Endothelial cell of hepatic sinusoid (primary cell): ENCODE measurements around the gene GPR152.
"Not testable (repeated sequence)": the region's sequence is repeated elsewhere in the genome, so short reads cannot be mapped to it uniquely, and the experiment has no call there.

Experiments
- in situ Hi-C: cut with HindIII; loops from 2 replicates; pipeline ENCODE4 v1.10.0; 2017; ENCODE audit warnings: low sequenced_read_pairs

The GPR152 gene

DNA sequence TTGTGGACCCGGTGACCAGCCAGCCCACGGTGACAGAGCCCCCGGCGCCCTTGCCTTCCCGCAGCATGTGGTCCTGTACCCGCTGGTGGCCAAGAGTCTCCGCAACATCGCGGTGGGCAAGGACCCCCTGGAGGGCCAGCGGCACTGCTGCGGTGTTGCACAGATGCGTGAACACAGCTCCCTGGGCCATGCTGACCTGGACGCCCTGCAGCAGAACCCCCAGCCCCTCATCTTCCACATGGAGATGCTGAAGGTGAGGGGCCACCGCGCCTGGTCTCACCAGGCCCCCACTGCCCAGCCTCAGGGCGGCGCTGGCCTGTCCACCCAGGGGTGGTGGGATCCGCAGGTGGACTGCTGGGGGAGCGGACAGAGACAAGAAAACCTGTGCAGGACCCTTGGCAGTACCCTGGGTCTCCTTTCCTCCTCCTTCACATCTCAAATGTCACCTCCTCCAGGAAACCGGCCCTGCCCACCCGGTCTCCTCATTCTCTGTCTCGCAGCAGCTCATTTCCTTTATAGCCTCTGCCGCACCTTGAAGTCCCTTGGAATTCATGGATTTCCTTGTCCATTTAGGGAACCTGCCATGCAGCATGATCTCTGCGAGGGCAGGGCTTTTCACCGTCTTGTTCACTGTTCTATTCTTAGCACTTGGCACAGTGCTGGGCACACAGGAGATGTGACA lies 36.8 kb upstream of the GPR152 start:
- in situ Hi-C loops, result no loop called here

DNA sequence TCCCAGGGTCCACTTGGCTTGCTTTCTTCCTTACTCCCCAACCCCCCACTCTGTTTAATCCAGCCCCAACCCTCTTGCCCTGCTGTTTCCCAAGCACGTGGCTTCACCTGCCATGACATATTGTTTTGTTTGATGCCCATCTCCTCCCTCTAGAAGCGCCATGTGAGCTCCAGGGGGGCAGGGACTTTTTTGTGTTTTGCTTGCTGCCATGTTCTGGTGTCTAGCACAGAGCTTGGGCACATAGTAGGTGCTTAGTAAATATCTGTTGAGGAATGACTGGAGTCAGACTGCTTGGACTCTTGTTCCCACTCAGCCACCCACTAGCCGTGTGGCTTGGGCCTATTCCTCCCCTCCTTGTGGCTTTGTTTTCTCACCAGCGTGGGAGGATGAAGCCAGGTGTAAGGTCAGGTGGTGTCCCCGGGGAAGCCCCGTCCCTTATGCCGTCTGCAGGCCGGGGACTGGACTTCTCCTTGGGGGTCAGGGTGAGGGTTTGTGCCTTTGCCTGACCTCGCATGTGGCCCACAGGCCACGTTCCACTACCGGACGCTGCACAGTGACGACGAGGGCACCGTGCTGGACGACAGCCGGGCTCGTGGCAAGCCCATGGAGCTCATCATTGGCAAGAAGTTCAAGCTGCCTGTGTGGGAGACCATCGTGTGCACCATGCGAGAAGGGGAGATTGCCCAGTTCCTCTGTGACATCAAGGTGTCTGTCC lies 34.1 kb upstream of the GPR152 start:
- in situ Hi-C loops, result no loop called here

DNA sequence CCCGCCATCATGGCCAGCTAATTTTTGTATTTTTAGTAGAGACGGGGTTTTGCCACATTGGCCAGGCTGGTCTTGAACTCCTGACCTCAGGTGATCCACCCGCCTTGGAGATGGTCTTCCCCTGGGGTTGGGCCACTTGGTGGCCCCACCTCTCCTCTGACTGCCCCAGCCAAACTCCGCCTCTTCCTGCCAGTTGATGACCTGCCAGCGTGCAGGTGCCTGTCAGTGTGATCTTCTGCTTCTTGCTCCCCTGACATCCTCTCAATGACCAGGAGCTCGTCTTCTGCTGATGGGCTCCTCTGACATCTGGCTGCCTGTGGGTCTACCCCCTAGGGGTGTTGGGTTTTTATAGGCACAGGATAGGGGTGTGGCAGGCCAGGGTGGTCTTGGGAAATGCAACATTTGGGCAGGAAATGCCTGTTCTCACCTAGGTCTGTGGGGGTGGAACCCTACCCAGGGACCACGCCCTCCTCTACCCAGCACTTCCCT lies 33.4 kb upstream of the GPR152 start:
- in situ Hi-C loops, result not testable (repeated sequence)

DNA sequence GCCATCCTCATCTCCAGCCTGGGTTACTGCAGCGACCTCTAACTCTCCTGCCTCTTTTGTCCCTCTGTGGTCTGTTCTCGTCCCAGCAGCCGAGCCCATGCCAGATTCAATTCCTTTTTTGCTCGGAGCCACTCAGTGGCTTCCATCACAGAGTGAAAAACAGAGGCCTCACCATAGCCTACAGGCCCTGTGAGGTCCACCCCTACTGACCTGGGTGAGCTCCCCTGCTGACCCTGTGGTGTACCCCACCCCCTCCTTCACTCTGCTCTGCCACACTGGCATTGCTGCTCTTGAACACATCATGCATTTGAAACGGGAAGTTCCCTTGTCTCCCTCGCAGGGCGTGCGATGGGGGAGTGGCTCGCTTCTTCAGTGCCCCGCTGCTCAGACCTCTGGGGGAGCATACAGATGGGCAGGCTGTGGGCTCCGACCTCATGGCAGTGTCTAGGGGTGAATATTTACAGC lies 32.4 kb upstream of the GPR152 start:
- in situ Hi-C loops, result no loop called here

DNA sequence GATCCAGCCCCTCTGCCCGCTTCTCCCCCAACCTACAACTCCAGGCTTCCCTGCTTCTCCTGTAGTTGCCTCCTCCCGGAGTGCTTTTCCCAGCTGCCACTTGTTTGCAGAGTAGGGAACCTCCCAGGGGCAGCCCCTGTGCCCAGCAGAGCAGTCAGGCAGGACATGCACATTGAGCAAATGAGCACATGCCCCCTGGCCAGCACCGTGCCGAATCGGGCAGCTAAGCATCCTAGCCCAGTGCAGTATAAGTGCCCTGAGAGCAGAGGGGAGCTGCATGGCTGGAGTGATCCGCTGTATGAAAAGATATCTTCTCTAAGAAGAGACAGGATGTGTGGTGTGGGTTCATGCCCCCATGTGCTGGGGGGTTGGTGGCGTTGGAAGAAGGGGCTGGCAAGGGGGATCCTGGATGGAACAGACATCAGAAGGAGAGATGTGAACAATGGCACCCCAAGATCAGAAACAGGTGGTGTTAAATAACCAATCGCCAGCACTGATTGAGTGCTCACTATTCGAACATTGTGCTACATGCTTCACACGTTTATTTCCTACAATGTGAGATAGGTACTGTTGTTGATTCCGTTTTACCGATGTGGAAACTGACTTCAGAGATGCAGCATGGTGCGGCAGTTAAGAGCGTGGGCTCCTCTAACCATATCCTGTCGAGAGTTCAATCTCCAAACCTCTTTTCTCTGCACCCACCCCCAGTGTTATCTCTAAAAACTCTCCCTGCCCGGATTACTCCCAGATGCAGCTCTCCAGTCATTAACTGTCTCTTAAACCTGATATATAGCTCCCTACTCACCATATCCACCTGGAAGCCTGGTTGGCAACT lies 31.5 kb upstream of the GPR152 start:
- in situ Hi-C loops, result no loop called here

DNA sequence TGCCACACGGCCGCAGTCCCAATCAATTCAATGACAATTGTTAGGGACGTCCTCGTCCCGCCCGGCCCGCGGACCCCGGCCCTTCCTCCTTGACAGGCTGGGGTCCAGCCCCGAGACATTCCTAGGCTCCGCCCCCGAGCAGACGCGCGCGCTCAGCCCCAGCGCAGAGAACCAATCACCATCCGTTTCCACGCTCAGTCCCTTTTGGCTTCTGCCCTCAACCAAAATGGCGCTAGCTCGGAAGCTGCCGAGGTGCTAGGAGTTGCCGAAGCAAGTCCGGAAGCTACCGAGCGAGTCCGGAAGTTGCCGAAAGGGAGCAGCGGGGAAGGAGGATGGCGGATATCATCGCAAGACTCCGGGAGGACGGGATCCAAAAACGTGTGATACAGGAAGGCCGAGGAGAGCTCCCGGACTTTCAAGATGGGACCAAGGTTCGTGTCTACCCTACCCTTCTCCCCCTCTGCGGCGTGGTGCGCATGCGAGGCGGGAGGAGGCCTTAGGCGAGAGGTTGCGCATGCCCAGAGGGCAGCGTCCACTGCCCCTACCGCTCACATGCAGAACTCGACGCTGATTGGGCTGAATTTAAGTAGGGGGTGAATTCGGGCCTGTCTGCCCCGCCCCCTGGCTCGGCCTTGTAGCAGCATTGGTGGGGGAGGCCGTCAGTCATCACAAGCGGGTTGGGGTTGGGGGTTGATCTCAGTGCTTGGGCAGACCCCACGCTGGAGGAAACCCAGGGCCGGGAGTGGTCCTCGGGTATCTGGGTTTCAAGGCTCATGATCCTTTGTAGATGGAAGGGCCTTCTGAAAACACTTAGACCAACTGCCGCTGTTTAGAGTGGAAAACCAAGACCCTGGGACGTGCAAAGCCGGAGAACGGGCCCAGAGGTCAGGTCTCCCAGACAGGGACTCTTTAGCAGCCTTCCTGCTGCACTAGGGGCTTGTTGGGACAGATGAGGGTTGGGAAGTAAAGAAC lies 30.6 kb upstream of the GPR152 start, which contains the start of gene AIP:
TSS of gene AIP (plus strand) at position 200 of the 972 bp plus-strand sequence. CDS start at position 333, 133 bp downstream.
- in situ Hi-C loops, result no loop called here

DNA sequence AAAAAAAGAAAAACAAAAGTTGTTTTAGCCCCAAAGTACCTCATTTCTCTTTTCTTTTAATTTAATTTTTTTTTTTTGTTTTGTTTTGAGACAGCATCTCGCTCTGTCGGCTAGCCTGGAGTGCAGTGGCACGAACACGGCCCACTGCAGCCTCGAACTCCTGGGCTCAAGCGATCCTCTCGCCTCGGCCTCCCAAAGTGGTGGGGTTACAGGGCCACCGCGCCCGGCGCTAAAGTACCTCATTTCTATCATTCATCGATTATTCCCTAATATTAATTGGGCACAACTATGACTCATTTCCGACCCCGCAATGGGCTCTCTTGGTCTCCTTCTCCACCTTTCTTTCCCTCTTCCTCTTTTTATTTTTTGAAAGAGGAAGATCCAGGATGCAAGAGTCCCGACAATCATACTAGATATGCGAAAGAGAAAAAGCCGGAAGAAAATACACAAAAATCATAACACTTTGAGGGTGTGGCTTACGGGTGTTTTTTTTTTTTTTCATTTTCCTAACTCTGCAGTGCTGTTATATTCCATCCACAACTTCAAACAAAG lies 29.8 kb upstream of the GPR152 start:
- in situ Hi-C loops, result no loop called here

DNA sequence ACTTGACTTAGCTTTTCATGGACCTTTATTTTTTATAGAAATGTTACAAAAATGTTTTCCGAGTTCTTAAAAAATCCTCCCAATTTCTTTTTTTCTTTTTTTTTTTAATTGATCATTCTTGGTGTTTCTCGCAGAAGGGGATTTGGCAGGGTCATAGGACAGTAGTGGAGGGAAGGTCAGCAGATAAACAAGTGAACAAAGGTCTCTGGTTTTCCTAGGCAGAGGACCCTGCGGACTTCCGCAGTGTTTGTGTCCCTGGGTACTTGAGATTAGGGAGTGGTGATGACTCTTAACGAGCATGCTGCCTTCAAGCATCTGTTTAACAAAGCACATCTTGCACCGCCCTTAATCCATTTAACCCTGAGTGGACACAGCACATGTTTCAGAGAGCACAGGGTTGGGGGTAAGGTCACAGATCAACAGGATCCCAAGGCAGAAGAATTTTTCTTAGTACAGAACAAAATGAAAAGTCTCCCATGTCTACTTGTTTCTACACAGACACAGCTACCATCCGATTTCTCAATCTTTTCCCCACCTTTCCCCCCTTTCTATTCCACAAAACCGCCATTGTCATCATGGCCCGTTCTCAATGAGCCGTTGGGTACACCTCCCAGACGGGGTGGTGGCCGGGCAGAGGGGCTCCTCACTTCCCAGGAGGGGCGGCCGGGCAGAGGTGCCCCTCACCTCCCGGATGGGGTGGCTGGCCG lies 25.0 kb upstream of the GPR152 start:
- in situ Hi-C loops, result not testable (repeated sequence)

DNA sequence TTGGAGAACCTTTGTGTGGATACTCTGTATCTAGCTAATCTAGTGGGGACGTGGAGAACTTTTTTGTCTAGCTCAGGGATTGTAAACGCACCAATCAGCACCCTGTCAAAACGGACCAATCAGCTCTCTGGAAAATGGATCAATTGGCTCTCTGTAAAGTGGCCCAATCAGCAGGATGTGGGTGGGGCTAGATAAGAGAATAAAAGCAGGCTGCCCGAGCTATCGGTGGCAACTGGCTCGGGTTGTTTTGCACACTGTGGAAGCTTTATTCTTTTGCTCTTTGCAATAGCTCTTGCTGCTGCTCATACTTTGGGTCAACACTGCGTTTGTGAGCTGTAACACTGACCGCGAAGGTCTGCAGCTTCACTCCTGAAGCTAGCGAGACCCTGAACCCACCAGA lies 24.2 kb upstream of the GPR152 start:
- in situ Hi-C loops, result not testable (repeated sequence)

DNA sequence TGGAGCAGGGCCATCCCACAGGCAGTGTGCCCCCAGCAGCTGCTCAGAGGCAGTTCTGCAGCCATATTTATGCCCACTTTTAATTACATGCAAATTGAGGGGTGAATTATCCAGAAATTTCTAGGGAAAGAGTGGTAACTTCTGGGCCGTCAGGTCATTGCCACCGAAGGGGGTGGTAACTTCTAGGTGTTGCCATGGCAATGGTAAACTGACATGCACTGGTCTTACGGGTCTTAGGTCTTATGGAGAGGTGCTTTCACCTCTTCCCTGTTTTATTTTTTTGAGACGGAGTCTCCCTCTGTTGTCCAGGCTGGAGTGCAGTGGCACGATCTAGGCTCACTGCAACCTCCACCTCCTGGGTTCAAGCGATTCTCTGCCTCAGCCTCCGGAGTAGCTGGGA lies 20.4 kb upstream of the GPR152 start:
- in situ Hi-C loops, result no loop called here

DNA sequence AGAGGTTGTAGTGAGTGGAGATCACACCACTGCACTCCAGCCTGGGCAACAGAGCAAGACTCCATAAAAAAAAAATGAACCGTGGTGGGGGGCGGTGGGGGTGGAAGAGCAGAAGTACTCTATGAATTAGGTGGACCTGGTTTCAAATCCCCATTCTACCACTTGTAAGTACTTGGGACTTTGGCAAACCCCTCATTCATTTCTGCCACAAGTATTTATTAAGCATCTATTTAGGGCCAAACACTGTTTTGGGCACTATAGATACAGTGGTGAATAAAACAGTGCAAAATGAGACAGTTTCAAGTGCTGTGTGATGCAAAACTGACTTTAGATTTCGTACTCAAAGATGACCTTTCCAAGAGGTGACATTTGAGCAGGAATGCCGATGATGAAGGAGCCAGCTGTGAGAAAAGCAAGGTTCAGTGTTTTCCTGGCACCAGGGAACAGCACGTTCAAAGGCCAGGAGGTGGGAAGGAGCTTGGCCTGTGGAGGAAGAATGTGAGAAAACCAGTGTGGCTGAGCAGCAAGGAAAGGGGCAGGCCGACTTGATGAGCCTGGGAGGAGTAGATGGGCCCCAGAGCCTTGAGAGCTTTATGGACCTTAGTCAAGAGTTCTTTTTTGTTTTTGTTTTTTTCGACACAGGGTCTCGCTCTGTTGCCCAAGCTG lies 17.9 kb upstream of the GPR152 start:
- in situ Hi-C loops, result no loop called here

DNA sequence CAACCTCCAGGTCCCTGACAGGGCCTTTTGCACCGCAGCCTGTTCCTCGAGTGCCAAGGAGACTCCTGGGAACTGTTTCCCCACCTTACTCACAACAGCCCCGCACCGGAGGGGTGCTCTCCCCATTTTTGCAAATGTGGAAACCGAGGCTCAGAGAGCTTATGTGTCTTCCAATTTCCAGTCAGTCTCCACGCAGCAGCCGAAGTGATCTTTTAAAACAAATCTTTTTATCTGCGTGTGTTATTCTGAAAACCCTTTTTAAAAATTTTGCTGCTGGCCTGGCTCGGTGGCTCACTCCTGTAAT lies 16.9 kb upstream of the GPR152 start:
- in situ Hi-C loops, result no loop called here

DNA sequence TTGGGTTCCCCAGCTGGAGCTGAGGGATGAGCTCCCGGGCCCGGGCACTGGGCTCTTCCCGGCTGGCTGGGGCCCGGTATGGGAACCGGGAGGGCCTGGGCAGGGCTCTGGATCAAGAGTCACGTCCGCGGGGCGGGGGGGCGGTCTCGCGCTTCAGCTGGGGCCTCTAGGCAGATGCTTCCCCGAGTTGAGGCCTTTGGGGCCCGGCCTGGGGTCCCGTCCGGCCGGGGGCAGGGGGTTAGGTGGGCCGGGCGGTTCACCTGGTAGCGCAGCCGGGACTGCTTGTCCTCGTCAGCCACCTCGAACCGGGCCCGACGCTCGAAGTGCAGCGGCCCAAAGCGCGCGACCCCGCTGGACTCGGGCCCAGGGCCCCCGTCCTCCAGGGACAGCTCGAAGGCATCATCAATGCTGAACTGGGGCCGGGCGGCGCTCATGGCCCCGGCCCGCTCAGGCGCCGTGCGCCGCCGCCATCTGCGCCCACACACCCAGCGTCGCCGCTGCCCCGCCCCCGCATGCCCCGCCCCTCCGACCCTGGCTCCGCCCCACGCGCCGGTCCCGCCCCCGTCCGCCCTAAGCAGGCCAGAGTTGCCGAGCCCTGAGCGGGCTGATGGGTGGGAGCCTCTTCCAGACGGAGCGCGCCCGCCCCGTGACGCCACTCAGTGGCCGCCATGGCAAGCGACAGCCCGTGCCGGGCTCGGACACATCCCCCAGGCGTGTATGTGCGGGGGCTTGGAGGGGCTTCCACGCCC lies 16.4 kb upstream of the GPR152 start, which contains the start of gene TMEM134:
TSS of gene TMEM134 (minus strand) at position 493 of the 749 bp plus-strand sequence. CDS start at position 434, 59 bp downstream.
- in situ Hi-C loops, result no loop called here

DNA sequence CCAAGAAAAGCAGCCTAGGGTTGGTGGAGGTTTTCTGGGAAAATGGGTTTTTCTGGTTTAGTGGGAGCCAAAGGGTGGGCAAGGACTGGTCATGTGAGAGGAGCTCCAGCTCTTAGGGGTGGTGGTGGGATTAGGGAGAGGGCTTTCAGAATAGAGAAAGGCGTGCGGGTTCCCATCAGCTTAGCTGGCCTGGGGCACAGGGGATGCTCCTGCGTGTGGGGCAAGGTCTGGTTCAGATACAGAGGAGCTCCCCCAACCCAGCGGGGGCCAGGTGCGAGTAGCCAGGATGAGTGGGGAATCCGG lies 15.9 kb upstream of the GPR152 start:
- in situ Hi-C loops, result no loop called here

DNA sequence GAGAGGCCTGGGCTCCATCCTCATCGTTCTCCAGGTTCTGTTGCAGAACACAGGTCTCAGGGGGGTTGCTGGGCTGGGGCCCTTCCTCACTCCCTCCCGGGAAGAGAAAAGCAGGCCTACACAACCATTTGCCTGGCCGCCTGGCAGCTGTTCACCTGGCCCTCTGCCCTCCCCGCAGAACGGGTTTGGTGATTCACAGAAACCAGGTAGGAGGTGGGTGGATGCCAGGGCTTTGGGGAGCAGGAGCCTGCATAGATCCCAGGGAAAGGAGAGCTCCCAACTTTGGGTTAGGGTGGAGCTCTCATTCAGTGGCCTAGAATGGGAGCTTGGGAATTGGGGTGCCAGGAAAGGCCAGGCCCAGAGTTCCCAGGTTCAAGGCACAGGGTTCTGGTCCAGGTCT lies 15.5 kb upstream of the GPR152 start:
- in situ Hi-C loops, result no loop called here

DNA sequence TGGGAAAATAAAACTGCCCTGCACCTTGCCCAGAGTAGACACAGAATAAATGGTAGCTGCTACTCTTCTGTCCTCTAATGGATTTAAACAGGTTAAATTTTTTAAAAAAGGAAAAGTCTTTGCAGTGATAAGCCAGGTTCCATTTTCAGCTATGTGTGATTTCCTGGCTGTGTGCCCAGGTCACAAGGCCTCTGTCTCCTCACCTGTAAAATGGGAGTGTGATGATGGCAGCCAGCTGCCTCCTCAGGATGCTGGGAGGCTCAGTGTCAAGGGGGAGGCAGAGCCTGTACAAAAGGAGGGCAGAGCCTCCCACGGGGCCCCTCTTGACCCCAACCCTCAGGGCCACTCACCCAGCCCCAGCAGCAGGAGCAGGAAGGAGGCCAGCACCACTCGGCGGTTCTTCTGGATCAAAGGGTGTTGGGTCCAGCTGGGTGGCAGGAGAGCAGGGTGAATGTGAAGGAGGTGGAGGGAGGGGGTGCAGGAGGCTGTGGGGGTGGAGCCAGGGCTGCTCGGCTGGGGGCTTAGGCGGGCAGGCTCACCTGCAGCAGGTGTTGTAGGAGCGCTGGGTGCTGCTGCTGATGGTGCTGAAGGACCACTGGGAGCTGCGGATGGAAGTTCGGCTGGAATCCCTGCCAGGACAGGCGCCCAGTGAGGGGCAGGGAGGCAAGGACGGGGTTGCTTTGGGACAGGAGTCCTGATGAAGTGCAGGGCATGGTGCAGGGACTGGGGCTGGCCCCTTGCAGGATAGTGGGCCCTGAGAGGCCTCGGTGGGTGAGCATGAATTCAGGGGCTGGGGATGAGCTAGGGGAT lies 14.6 kb upstream of the GPR152 start:
- in situ Hi-C loops, result no loop called here

DNA sequence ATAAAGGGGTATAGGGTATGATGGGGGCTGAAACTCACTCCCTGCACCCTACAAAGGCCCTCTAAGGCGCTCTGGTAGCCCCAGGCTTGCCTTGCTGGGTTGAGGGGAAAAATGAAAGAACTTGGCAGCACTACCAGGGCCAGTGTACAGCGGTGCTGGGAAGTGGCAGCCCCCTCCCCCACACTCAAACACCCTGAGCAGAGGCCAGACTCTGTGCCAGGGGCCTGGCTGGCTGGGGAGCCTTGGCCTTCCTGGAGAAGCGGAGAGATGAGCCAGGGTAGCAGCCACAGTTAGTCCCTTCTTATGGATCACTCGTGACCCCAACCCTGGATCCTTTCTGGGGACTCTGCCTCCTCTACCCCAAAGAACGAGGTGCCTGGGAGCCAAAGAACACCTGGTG lies 13.8 kb upstream of the GPR152 start:
- in situ Hi-C loops, result no loop called here
